ENCODE measurements around the gene CSNK1G1. TPM values are rescaled to one million over a fixed set of nuclear protein-coding genes. Genes with fewer than 3 reads are reported as not detected.

The CSNK1G1 gene
- total and polyA plus RNA-seq, 2 of the 4 experiments (the other 2 are of a cell fraction): 7.4 to 29.4 TPM

- peak overlapping the region; percentile 28 for H2AK9ac ChIP-seq (replicated peaks; ENCODE audit: low read depth, low read length, poor library complexity)
- H3K14ac ChIP-seq (replicated peaks; ENCODE audit: low read depth, low read length): no peak overlapping the region
- H3K9ac ChIP-seq (ENCODE audit: low read depth, low read length): no peak overlapping the region
- no peak overlapping the region for H2BK15ac ChIP-seq (ENCODE audit: low read depth, low read length)
- H2BK120ac ChIP-seq (ENCODE audit: low read depth, low read length): no peak overlapping the region
- H3K4me3 ChIP-seq (ENCODE audit: insufficient read depth, low read depth, low read length): no peak overlapping the region
- H3K36me3 ChIP-seq (ENCODE audit: control insufficient read depth, insufficient read depth, low read length): peaks cover 69% of the 10 kb centered on the region
- in situ Hi-C loops (cut with MboI; ENCODE audit: low sequenced_read_pairs): no loop called here
- no peak overlapping the region for H3K4ac ChIP-seq (ENCODE audit: low read depth, low read length)
- H3K23ac ChIP-seq (ENCODE audit: low read depth, low read length): no peak overlapping the region
- WGBS, 2 experiments (ENCODE audit: extremely low coverage in 2 of 2, insufficient read length in 1 of 2): 54% methylated on average over 5 of the region's 9 CpGs; no CpG with 5 or more reads in 1 of the 2 experiments
- no peak overlapping the region for H4K8ac ChIP-seq (ENCODE audit: low read depth in 2 of 2, low read length in 2 of 2)
- H3K79me1 ChIP-seq (ENCODE audit: low read depth in 1 of 2, low read length in 2 of 2): peaks cover 5 to 27% of the 10 kb centered on the region in 2 experiments; a peak in 1 of 4 replicates
- peaks cover 26% of the 10 kb centered on the region for H3K9me1 ChIP-seq (ENCODE audit: insufficient read depth, low read length)
- peak; percentile 74 for ATAC-seq (ENCODE audit: low read depth)
- ChIA-PET POLR2A (ENCODE audit: unreplicated experiment) (no interaction called here), CTCF (interaction anchor here (0.9 kb wide), 1 partner anchor 31 kb away, joined by 3 read pairs; no protein-coding TSS in a partner anchor)
- no peak overlapping the region for H2BK5ac ChIP-seq (ENCODE audit: low read depth, low read length, poor library complexity, severe bottlenecking)
- no peak overlapping the region for H4K91ac ChIP-seq (ENCODE audit: insufficient read depth, low read depth, low read length)
- TF ChIP-seq BHLHE40 (IDR thresholded peaks at IDR 0.05; ENCODE audit: low read depth, low read length) (no peak), CTCF (conservative IDR thresholded peaks at IDR 0.05; ENCODE audit: low read depth, low read length) (no peak), USF2 (IDR thresholded peaks at IDR 0.05; ENCODE audit: low read depth, low read length) (no peak), RAD21 (IDR thresholded peaks at IDR 0.05; ENCODE audit: low read length) (no peak), RFX5 (IDR thresholded peaks at IDR 0.05; ENCODE audit: low read depth, low read length) (no peak), SMC3 (IDR thresholded peaks at IDR 0.05; ENCODE audit: low read depth, low read length) (no peak), POLR2A (IDR thresholded peaks at IDR 0.05; ENCODE audit: low read depth, low read length) (no peak), CEBPB (IDR thresholded peaks at IDR 0.05; ENCODE audit: low read depth, low read length) (no peak), MAZ (IDR thresholded peaks at IDR 0.05; ENCODE audit: borderline replicate concordance, low read depth, low read length) (no peak)
- peak; percentile 44 for DNase-seq
- H2AFZ ChIP-seq (replicated peaks; ENCODE audit: low read length, poor library complexity): no peak overlapping the region
- no peaks in the 10 kb centered on the region; the same call in 1 of the 2 replicates for H3K4me1 ChIP-seq (ENCODE audit: control insufficient read depth, insufficient read depth, low read length)
- H3K27me3 ChIP-seq (ENCODE audit: control insufficient read depth, insufficient read depth, low read length): no peaks in the 10 kb centered on the region
- no peak overlapping the region for H3K56ac ChIP-seq (ENCODE audit: extremely low read depth, insufficient read depth, low read length)
- no peak overlapping the region for H2BK20ac ChIP-seq (ENCODE audit: low read depth, low read length)
- intact Hi-C loops (cut with micrococcal nuclease): no loop called here
- H2AK5ac ChIP-seq (ENCODE audit: low read depth, low read length): no peak overlapping the region
- H4K5ac ChIP-seq (ENCODE audit: low read depth, low read length): no peak overlapping the region
- no peak overlapping the region for H3K18ac ChIP-seq (ENCODE audit: low read depth, low read length)
- H3K4me2 ChIP-seq (ENCODE audit: low read depth, low read length): no peak overlapping the region
- no TSS peak for BruUV-seq (replicated peaks)
- dilution Hi-C loops (cut with HindIII; ENCODE audit: low sequenced_read_pairs, unreplicated experiment): no loop called here
- H3K9me3 ChIP-seq (ENCODE audit: control insufficient read depth, insufficient read depth, low read length): no peaks in the 10 kb centered on the region
- H3K27ac ChIP-seq (ENCODE audit: insufficient read depth, low read length): no peak overlapping the region
- H4K20me1 ChIP-seq (ENCODE audit: insufficient read depth, low read length): 0 out of 2 replicates have a peak, but pooled peaks cover 5% of the 10 kb centered on the region
Observed at GRCh38 chr15:64134345-64134829, 221.6 kb downstream of the CSNK1G1 start.
